Left lobe of liver (tissue), 2 donors: Measurements from ENCODE around the gene KIAA1958. TPM values are rescaled to one million over a fixed set of nuclear protein-coding genes. Genes with fewer than 3 reads are reported as not detected.
A peak's percentile ranks its signal among the peaks of the same experiment; 100 is the strongest.

ENCODE experiments used
- ATAC-seq: fragments of 200-7000 bp; cut with Tn5 transposase; one replicate; pipeline ENCODE4 v1.9.1; 2020; ENCODE audit warnings: mild to moderate bottlenecking, moderate library complexity
- DNase-seq: peaks from one replicate; pipeline ENCODE4 v3.0.0-alpha.2; 2020; ENCODE audit warnings: low spot score
- total RNA-seq: library from RNA; stranded (reverse); gene quantifications from one replicate; pipeline ENCODE4 v1.2.1, GENCODE V29; 2021
- donor health status: DM: no; HTN: no; CAD: no; lungs with moderate emphysema.
- donor health status: DM: no; HTN: yes; CAD: no.

The KIAA1958 gene, protein sequence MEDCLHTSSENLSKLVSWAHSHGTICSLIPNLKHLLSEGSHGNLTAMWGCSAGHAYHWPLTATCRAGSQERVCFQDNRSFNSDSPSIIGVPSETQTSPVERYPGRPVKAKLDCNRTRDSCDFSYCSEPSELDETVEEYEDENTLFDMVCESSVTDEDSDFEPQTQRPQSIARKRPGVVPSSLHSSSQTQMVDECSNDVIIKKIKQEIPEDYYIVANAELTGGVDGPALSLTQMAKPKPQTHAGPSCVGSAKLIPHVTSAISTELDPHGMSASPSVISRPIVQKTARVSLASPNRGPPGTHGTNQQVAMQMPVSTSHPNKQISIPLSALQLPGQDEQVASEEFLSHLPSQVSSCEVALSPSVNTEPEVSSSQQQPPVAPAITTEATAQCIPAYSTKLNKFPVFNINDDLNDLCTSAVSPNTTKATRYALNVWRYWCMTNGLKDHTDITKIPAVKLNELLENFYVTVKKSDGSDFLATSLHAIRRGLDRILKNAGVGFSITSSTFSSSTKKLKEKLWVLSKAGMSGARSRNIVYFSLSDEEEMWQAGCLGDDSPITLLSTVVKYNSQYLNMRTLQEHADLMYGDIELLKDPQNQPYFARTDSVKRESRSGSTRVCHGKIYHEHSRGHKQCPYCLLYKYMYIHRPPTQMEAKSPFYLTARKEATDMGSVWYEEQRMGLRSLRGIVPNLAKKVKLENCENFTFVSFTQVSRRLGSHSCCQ
- total RNA-seq = 7.8 TPM

- ATAC-seq (peak; percentile 89), DNase-seq (peak; percentile 91)
Observed at GRCh38 chr9:112486221-112487007, at the start of gene KIAA1958. TSS of gene KIAA1958 (plus strand) at chr9:112486827. CDS start at chr9:112574081, 87,254 bp downstream.

- DNase-seq = no peak
Observed at GRCh38 chr9:112437406-112437805, 49.2 kb upstream of the KIAA1958 start.

DNA sequence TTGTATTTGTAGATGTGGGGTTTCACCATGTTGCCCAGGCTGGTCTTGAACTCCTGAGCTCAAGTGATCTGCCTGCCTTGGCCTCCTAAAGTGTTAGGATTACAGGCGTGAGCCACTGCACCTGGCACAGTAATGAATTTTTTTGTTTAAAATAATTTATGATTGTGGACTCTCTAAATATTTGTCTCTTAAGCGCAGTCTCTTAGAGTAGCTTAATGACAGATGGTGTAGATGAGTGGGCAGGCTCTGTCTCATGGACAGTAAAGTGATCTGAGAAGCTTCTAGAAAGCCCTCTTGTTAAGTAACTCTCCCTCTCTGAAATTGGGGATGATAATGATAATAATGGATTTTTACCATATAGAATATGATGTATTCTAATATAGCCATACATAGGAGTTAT lies 47.5 kb upstream of the KIAA1958 start:
- DNase-seq (no peak), ATAC-seq (no peak)

More at GRCh38 chr9:112437406-112437805, 49.2 kb upstream of the KIAA1958 start:
- ATAC-seq = no peak

GRCh38 chr9:112439825-112440224 lies 46.8 kb upstream of the KIAA1958 start:
- DNase-seq = no peak
- no peak for ATAC-seq

- ATAC-seq (peak; percentile 53), DNase-seq (no peak)
Observed at GRCh38 chr9:112443200-112443599, 43.4 kb upstream of the KIAA1958 start.

DNA sequence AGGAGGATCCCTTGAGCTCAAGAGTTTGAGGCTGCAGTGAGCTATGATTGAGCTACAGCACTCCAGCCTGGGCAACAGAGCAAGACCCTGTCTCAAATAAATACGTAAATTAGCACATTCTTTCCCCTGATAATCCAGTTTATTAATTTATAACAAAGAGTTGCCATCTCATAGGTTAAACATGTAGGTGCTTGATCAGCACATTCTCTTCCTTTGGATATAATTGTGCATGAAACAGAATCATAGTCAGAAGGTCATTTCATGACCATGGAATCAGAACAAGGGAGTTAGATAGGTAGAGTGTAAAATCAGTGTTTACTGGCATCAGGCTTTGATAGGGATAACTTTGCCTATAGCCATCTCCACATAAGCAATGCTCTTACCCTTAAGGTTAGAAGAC lies 43.0 kb upstream of the KIAA1958 start:
- DNase-seq (no peak), ATAC-seq (no peak)

DNA sequence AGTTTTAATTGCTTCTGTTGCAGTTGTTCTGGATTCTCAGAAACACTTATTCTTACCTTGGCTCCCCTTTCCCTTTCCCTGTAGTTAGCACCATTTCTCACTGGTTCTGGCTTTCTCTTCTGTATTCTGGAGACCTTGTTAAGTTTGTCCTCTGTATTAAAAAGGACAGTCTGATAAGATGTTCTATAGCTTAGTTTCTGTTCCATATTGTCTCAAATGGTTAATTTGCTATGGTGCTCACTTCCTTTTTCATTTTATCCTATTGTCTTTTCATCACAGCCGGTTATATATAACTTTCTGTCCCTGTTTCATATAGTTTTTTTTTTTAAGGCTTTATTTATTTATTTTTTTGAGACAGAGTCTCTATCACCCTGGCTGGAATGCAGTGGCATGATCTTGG lies 41.4 kb upstream of the KIAA1958 start:
- DNase-seq (no peak), ATAC-seq (no peak)

GRCh38 chr9:112446080-112446479 lies 40.5 kb upstream of the KIAA1958 start:
- no peak for DNase-seq
- ATAC-seq = no peak

DNA sequence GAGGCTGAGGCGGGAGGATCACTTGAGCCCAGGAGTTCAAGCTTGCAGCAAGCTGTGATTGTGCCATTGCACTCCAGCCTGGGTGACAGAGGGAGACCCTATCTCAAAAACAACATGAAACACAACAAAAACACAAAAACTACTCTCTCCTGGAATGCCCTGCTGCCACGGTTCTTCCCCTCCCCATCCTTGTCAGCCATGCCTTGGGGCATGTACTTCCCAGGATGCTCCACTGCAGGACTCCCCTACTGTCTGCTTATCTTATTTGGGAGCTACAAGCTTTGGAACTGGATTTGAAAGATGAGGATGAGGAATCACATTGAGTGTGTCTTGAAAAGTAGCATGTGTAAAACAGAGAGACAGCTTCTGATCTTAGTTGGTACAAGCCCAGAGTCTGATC lies 40.1 kb upstream of the KIAA1958 start:
- DNase-seq (no peak), ATAC-seq (no peak)

- no peak for DNase-seq
- no peak for ATAC-seq
Observed at GRCh38 chr9:112447283-112447761, 39.3 kb upstream of the KIAA1958 start.

DNA sequence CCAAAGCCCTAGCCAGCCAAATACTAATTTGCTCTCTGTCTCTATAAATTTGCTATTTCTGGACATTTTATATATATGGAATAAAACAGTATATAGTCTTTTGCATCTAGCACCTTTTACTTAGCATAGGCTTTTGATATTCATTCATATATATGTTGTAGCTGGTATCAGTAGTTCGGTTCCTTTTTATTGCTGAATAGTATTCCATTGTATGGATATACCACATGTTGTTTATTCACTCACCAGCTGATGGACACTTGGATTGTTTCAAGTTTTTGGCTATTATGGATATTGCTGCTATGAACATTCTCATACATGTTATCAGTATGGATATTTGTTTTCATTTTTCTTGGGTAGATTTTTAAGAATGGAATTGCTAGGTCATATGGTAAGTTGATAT lies 23.8 kb upstream of the KIAA1958 start:
- DNase-seq (no peak), ATAC-seq (no peak)

DNA sequence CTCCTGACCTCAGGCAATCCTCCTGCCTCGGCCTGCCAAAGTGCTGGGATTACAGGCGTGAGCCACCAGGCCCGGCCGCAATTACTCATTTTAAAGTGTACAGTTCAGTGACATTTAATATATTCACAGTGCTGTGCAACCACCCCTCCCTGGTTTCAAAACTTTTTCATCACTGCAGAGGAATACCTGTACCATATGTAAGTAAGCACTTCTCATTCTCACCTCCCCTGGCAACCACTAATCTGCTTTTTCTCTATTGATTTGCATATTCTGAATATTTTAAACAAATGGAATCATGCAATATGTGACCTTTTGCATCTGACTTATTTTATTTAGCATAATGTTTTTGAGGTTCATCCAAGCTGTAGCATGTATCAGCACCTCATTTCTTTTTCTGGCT lies 21.3 kb upstream of the KIAA1958 start:
- no peak for DNase-seq
- ATAC-seq = no peak

DNA sequence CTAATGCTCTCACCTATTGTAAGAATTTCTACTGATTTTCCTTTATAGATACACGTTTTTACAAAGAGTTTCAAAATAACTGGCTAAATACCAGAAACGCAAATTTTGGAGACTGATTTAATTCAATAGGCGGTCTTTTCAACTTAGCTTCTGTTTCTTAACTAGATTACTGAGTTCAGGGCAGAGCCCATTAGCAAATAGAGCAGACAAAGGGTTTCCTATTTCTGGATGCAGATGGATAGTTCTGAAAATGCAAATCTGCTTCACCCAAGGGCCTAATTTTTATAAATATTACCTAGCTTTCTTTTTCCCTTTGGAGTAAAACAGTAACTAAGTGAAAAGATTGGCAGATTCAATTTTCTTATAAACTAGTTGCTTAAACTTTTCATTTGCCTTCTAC lies 13.6 kb upstream of the KIAA1958 start:
- ATAC-seq (no peak), DNase-seq (no peak)

DNA sequence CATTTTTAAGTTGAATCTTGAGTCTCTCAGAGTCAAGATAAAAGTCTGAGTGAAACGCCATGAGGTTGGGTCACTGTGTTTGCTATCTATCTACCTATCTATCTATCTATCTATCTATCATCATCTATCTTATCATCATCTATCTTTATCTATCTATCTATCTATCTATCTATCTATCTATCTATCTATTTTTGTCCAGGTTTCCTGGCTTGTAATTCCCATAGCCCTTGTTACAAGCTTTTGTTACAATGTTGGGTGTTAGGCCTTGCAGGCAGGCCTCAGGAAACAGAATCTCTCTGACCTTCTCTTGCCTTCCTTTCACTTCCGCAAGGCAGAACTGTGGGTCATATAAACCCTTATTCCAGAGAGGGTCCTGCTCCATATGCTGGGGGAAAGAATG lies 12.6 kb upstream of the KIAA1958 start:
- ATAC-seq (no peak), DNase-seq (no peak)

DNA sequence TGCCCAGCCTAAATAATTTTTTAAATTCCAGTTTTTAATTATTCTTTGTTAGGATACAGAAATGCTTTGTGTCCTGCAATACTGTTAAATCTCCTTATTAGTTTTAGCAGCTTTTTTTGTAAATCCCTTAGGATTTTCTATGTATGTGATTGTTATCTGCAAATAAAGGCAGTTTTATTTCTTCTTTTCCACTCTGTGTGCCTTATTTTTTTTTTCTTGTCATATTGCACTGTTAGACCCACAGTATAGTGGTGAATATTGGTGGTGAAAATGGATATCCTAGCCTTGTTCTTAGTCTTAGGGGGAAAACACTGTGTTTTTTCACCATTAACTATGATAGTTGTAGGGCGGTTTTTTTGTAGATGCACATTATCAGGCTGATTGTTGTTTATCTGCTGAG lies 11.3 kb upstream of the KIAA1958 start:
- ATAC-seq = no peak
- no peak for DNase-seq

DNA sequence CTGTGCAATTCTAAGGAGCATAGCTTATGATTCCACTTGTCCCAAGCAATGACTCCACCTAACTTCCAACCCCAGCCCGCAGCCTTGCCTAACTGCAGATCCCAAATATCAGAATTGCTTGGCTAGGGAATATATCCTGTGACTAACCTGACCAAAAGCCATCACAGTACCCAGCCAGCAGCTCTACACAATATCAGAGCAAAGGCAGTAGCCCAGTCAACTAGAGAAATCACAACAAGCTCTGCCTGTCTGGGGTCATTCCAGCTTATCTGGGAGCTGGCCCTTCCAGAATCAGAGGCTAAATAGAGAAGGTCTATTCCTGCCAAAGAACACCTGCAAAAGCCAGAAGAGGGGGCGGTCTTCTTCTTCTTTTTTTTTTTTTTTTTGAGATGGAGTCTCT lies 9.3 kb upstream of the KIAA1958 start:
- no peak for DNase-seq
- ATAC-seq = no peak

- no peak for DNase-seq
- no peak for ATAC-seq
Observed at GRCh38 chr9:112479221-112479620, 7.4 kb upstream of the KIAA1958 start.

DNA sequence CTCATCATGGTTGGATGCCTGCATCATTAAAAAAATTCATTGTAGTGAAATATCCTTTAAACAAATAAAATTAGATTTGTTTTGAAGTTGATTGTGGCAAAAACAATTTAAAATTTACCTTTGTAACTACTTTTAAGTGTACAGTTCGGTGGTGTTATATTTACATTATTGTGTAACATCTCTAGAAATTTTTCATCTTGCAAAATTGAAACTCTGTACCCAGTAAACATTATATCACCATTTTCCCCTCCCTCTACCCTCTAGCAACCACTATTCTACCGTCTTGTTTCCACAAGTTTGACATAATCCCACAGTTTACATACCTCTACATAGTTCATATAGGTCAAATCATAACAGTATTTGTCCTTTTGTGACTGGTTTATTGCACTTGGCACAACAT lies 2.0 kb upstream of the KIAA1958 start:
- DNase-seq (no peak), ATAC-seq (no peak)

GRCh38 chr9:112485574-112485973 lies 1.1 kb upstream of the KIAA1958 start:
- DNase-seq (no peak), ATAC-seq (no peak)

DNA sequence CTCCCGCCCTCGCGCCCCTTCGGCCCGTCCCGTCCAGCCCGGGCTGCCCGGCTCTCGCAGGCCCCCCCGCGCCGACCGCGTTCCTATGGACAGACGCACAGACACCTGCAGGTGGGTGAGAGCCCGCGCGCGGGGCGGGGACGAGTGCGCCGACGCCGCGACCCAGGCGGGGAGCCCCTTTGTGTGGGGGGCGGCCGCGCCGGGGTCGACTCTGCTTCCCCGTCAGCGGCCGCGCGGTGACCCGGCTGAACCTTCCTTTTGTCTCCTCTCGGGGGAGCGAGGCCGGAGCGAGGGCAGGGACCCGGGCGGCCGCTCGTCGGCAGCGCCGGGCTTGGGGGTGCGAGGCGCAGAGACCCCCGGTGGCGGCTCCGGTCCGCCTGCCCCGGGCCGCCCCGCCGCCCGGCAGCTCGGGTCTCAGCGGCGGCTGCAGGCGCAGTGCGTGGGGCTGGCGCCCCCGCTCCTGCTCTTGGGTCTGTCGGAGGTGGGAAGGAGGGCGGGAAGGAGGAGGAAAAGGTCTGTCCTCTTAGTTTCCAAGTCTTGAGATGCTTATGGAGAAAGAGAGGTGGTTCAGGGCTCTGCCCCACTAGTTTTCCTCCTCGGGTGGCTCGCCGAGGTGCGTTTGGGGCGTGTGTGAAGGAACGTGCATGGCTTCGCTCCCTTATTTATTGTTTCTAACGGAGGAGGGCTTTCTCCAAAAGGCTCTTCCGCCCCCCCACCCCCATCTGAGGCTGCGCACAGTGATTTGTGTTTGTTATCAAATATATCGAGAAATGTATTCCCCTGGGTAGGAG lies 576 bp downstream of the KIAA1958 start:
- DNase-seq = peak; percentile 77
- ATAC-seq = peak; percentile 60
